Measurements from ENCODE around the gene SLC12A9.
"Not testable (repeated sequence)": the region's sequence is repeated elsewhere in the genome, so short reads cannot be mapped to it uniquely, and the experiment has no call there.

The SLC12A9 gene

DNA sequence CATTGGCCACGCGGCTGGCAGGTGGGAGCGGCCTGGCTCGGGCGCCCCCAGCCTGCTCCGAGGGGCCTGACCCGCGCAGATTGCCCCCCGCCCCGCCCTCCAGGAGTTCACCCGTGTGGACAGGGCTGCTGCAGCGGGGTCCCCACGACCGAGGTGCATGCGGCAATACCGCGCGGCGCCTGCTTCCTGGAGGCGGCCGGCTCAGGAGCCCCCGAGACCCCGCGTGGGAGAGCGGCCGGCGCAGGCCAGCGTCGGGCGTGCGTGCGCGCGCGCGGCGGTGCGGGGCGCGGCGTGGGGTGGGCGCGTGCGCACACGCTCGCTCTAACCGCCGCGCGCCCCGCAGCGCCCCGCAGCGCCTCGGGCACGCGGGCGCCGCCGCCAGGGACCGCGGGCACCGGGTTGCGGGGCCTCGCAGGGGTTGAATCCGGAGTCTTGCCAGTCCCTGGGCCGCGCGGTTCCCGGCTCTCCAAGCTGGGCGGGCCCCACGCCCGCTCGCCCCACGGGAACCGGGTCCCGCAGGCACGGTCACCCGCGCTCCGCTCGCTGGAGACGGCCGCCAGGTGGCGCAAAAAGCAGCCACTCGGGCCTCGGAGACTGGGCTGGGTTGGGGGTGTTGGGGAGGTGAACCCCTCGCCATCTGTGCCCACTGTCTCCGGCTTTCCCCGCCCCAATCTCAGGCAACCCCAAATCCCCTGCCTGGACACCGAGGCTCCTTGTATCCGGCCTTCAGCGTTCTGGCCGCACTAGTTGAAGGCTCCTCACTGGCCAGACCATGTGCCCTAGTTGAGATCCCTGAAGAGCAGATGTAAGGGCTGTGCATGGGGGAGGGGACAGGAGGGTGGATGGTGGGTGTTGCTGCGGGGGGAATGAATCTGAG is 44.5 kb downstream of the SLC12A9 start:
- DNase-seq (ENCODE audit: low spot score) = no peak

GRCh38 chr7:100897772-100898454 is 45.4 kb downstream of the SLC12A9 start:
- no peak for DNase-seq (ENCODE audit: low spot score)

GRCh38 chr7:100899432-100899831 is 46.9 kb downstream of the SLC12A9 start:
- DNase-seq (ENCODE audit: low spot score) = no peak

DNA sequence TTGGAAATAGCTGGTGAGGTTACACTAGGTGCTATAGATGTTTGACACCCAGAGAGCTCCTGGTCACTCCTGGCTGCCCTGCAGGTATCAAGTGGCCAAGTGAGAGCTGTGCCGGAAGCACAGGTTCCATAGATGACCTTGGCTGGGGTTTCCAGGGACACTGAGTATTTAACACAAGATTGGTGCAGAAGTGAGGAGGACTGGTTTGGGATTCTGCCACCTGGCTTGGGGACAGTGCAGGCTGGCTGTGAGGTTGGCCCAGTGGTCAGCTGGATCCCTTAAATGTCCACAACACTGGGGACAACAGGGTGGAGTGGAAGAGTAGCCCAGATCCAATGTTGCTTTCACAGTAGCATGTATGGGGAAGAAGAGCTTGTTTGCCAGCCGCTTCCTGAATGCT is 48.5 kb downstream of the SLC12A9 start:
- no peak for DNase-seq (ENCODE audit: low spot score)

DNA sequence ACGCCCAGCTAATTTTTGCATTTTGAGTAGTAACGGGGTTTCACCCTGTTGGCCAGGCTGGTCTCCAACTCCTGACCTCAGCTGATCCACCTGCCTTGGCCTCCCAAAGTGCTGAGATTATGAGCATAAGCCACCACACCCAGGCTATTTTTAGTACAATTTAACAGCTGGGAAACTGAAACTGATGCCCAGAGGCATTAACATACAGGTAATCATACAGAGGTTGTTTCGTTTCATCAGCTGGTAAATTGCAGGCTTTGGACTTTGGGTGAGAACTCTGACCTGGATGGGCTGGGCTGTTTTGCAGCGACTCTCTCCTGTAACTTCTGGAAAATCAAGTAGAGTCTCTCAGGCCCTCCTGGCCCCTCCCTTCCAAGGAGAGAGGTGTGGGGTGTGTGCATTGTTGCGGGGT is 49.4 kb downstream of the SLC12A9 start:
- DNase-seq (ENCODE audit: low spot score) = no peak

DNA sequence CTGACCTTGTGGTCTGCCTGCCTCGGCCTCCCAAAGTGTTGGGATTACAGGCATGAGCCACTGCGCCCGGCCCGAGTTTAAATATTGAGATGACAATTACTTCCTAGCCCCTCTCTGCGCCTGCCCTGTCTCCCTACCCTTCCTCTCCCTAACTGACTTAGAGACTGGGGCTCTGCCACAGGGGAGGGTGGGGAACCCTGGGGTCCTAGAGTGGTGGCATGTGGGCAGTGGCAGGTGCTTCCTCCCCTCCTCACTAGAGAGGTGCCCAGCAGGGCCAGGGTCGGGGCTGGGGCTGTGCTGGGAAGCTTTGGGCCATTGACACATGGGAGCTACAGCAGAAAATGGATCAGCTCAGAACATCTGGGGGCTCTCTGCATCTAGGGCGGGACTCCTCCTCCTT is 50.1 kb downstream of the SLC12A9 start:
- no peak for DNase-seq (ENCODE audit: low spot score)

- no peak for DNase-seq (ENCODE audit: low spot score)
Measured at GRCh38 chr7:100908512-100908911, 56.0 kb downstream of the SLC12A9 start.

DNA sequence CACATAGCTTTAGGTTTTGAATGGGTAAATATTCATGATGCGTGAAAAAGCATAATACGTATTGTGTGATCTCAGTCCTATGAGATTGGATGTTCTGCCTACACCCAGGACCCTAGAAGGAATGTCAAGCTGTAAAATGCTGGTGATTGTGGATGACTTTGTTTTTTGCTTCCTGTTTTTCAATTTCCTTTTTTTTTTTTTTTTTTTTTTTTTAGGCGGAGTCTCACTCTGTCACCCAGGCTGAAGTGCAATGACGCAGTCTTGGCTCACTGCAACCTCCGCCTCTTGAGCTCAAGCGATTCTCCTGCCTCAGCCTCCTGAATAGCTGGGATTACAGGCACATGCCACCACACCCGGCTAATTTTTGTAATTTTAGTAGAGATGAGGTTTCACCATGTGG is 57.9 kb downstream of the SLC12A9 start:
- DNase-seq (ENCODE audit: low spot score) = not testable (repeated sequence)

DNA sequence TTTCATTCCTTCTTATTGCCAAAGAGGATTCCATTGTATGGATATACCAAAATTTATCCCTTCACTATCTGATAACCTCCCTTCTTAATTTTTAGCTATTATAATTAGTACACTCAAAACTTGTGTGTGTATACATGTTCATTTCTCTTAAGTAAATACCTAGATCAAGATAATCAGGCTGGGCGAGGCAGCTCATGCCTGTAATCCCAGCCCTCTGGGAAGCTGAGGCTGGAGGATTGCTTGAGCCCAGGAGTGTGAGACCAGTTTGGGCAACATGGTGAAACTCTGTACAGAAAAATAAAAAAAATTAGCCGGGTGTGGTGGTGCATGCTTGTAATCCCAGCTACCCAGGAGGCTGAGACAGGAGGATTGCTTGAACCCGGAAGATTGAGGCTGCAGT is 59.0 kb downstream of the SLC12A9 start:
- DNase-seq (ENCODE audit: low spot score) = no peak

DNA sequence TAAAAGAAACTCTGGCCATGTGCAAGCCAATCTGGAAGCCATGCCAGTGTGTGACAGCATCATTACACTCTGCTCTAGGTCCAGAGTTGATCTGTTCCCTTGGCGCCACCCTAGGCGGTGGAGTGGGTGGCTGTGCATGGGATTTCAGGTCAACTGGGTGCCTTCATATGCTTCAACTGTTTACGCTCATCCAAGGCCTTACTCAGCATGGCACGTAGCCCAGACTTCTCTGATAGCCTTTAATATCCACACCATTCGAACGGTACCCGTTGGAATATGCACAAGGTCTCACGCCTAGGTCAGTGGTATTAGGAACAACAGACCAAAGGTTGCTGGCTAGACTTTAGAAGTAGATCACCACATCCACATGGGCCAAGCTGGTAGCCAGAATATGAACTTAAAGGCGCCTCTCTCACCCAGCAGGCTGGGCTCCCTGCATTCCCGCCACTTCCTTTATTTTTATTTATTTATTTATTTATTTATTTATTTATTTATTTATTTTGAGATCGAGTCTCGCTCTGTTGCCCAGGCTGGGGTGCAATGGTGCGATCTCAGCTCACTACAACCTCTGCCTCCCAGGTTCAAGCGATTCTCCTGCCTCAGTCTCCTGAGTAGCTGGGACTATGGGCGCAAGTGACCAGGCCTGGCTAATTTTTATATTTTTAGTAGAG is 61.8 kb downstream of the SLC12A9 start:
- no peak for DNase-seq (ENCODE audit: low spot score)

GRCh38 chr7:100914879-100915447 is 62.5 kb downstream of the SLC12A9 start:
- no peak for DNase-seq (ENCODE audit: low spot score)

All from globus pallidus (tissue), 1 donor.